Renal cortex interstitium (tissue), 11 donors: ENCODE data around the gene TBX2. TPM values are rescaled to one million over a fixed set of nuclear protein-coding genes. Genes with fewer than 3 reads are reported as not detected.

Experiments used
- DNase-seq, 11 donors: peaks; one replicate each; pipeline ENCODE4 v3.0.0-alpha.2; 2013; ENCODE audit warnings: low read depth in 9 of 11, low spot score in 4 of 11; ENCODE audit errors: extremely low read depth in 1 of 11
- polyA plus RNA-seq, 3 donors: library from polyadenylated mRNA; unstranded; fragments of 120-200 nt; gene quantifications; one replicate each; pipeline ENCODE4 v1.2.1, GENCODE V29; 2013; ENCODE audit not compliant: insufficient read length in 3 of 3

TBX2 gene
- polyA plus RNA-seq, 3 donors: 57.3 to 112 (median 99.3) TPM

GRCh38 chr17:61394630-61395408, 4.8 kb upstream of the TBX2 start:
- DNase-seq: no peak

GRCh38 chr17:61395409-61395982, 4.1 kb upstream of the TBX2 start:
- DNase-seq: no peak

- DNase-seq: no peak
These were observed 3.6 kb upstream of the TBX2 start for GRCh38 chr17:61395983-61396585.

GRCh38 chr17:61396586-61397085, 3.0 kb upstream of the TBX2 start:
- DNase-seq: no peak

GRCh38 chr17:61397086-61397842, 2.4 kb upstream of the TBX2 start:
- DNase-seq: peak in 1 of 11 donors; percentile 72

GRCh38 chr17:61398721-61399130, 917 bp upstream of the TBX2 start:
- DNase-seq: no peak

- no peak for DNase-seq
These were observed 548 bp downstream of the TBX2 start for GRCh38 chr17:61400066-61400716.

GRCh38 chr17:61400717-61401388, 1.2 kb downstream of the TBX2 start:
- no peak for DNase-seq

- DNase-seq: no peak
These were observed 1.9 kb downstream of the TBX2 start for GRCh38 chr17:61401389-61402072.

GRCh38 chr17:61402073-61402541, 2.5 kb downstream of the TBX2 start:
- DNase-seq: no peak

GRCh38 chr17:61402978-61403800, 3.5 kb downstream of the TBX2 start:
- DNase-seq: no peak

- no peak for DNase-seq
These were observed 4.4 kb downstream of the TBX2 start for GRCh38 chr17:61403801-61404662.

GRCh38 chr17:61404663-61404912, 4.9 kb downstream of the TBX2 start:
- DNase-seq: no peak

- DNase-seq: no peak
These were observed 5.5 kb downstream of the TBX2 start for GRCh38 chr17:61404913-61405685.

- DNase-seq: no peak
These were observed 6.3 kb downstream of the TBX2 start for GRCh38 chr17:61405686-61406536.
